Hippocampal formation (tissue), 2 donors: ENCODE results near the gene CCR8.
A peak's percentile ranks its signal among the peaks of the same experiment; 100 is the strongest.

ENCODE experiments used
- DNase-seq, 2 donors: peaks; one replicate each; lab custom pipeline; 2025; lab: John Stamatoyannopoulos, UW

CCR8 gene

GRCh38 chr3:39329493-39329892, at the start of gene CCR8:
TSS of gene CCR8 (plus strand) at chr3:39329709. CDS start at chr3:39332332, 2,623 bp downstream.
- DNase-seq, result no peak

GRCh38 chr3:39279745-39280517, 49.6 kb upstream of the CCR8 start, which contains the start of gene CX3CR1:
TSS of gene CX3CR1 (minus strand) at chr3:39280036. CDS start at chr3:39266509, 13,527 bp downstream.
- peak; percentile 22 to 38 for DNase-seq

- DNase-seq, result no peak
Observed at GRCh38 chr3:39280571-39280970, 48.9 kb upstream of the CCR8 start.

- DNase-seq, result peak in 1 of 2 donors; percentile 19
Observed at GRCh38 chr3:39281533-39281932, 48.0 kb upstream of the CCR8 start.

- no peak for DNase-seq
Observed at GRCh38 chr3:39282057-39282456, 47.5 kb upstream of the CCR8 start.

GRCh38 chr3:39284457-39284881, 45.0 kb upstream of the CCR8 start:
- DNase-seq, result no peak

GRCh38 chr3:39285332-39285731, 44.2 kb upstream of the CCR8 start:
- DNase-seq, result no peak

GRCh38 chr3:39286771-39287170, 42.7 kb upstream of the CCR8 start:
- DNase-seq, result no peak

GRCh38 chr3:39287216-39288164, 42.0 kb upstream of the CCR8 start:
- no peak for DNase-seq

GRCh38 chr3:39288300-39288808, 41.2 kb upstream of the CCR8 start:
- DNase-seq, result peak; percentile 62 to 69

- no peak for DNase-seq
Observed at GRCh38 chr3:39289107-39289506, 40.4 kb upstream of the CCR8 start.

- no peak for DNase-seq
Observed at GRCh38 chr3:39290255-39290654, 39.3 kb upstream of the CCR8 start.

GRCh38 chr3:39291903-39292329, 37.6 kb upstream of the CCR8 start:
- peak; percentile 34 to 39 for DNase-seq

GRCh38 chr3:39292961-39293360, 36.5 kb upstream of the CCR8 start:
- DNase-seq, result no peak

- DNase-seq, result no peak
Observed at GRCh38 chr3:39294446-39295183, 34.9 kb upstream of the CCR8 start.

GRCh38 chr3:39295184-39295775, 34.2 kb upstream of the CCR8 start:
- DNase-seq, result no peak

- DNase-seq, result no peak
Observed at GRCh38 chr3:39296197-39297077, 33.1 kb upstream of the CCR8 start.

GRCh38 chr3:39299279-39299678, 30.2 kb upstream of the CCR8 start:
- DNase-seq, result no peak

GRCh38 chr3:39302178-39302577, 27.3 kb upstream of the CCR8 start:
- DNase-seq, result no peak

GRCh38 chr3:39313289-39313688, 16.2 kb upstream of the CCR8 start:
- no peak for DNase-seq
